HG02870 (cell line): Measurements from ENCODE around the gene QSOX1.

Experiments
- ATAC-seq: cut with Tn5 transposase; IDR thresholded peaks from one replicate; pipeline ENCODE4 v1.9.1; 2021; ENCODE audit warnings: mild to moderate bottlenecking, moderate library complexity; ENCODE audit not compliant: unreplicated experiment

The QSOX1 gene

DNA sequence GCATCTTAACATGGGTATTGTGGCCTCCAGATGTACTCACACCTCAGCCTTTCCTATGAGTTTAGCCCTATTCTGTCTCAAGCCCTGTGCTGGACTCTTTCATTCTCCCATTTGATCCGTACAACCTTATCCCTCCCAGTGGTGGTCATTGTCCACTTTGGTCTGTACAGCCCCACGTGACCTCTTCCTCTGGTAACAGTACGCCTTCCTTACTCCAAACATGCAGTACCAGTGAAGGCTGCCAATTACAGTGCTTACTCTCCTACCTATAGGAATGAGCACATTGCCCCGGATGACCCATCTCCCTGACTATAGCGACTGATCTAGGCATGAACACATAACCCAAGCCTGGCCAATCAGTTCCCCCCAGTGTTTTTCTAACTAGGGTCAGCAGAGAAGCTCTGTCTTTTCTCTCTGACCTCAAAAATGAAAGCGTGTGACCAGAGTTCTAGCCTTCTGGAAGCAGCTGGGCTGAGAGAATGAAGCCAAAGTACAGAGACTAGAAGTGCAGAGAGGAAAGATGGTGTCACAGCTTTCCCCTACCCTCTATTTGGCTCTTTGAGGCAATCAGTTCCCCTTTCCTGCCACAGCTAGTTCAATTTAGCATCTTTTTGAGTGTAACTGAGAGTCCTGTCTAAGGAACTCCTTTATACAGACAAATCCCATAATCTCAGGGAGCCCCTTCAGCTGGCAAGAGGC is 9.9 kb upstream of the QSOX1 start:
- no peak for ATAC-seq

DNA sequence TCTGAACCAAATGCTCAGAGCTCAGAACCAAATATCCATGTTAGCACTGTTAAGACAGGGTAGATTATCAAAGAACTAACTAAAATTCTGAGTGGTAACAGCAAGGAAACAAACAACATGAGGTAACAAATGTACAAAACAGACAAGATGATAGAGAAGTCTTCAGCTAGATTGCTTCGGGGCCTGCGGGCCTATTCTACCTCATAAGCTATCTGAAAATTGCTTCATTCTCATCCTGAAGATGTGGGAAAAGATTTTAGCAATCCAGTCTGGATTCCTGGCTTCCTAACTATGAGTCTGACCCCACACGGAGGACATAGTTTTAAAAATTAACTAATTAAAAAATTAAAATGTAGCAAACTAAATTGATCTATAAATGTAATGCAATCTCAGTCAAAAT is 9.2 kb upstream of the QSOX1 start:
- ATAC-seq = no peak

DNA sequence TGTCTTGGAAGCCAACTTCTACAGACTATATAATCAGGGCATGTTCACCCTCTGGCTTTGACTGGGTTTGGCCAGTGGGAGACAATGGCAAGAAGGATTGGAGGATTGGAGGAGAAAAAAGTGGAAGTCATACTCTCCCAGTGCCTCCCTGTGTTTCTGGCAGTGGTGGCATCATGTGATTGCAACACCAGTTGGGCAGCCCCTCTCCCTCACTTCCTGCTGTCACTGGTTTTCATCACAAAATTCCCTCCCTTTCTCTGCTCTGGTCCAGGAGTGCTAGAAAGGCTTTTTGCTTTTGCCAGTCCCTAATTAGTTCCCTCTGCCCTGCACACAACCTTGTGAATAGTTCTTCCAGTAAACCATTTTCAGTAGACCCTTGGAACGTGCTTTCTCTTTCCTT is 3.7 kb upstream of the QSOX1 start:
- ATAC-seq = no peak

DNA sequence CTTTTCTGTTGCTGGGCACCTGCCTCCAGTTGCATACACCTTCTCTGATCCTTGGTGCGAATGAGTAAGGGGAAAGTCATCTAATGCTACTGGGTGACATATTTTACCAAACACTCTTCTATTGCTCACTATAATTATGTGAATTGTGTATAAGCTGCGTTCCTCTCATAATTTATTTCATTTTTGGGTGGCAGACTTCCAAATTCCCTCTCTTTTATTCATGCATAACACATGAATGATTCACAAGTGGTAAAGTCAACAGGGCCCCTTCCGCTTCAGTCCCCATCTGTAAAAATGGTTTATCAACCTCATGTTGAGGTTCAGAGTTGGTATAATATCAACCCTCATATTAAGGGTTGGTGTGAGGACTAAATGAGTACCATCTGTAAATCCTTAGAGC is 3.2 kb upstream of the QSOX1 start:
- no peak for ATAC-seq

- no peak for ATAC-seq
Observed at GRCh38 chr1:180152588-180152987, 2.1 kb upstream of the QSOX1 start.

DNA sequence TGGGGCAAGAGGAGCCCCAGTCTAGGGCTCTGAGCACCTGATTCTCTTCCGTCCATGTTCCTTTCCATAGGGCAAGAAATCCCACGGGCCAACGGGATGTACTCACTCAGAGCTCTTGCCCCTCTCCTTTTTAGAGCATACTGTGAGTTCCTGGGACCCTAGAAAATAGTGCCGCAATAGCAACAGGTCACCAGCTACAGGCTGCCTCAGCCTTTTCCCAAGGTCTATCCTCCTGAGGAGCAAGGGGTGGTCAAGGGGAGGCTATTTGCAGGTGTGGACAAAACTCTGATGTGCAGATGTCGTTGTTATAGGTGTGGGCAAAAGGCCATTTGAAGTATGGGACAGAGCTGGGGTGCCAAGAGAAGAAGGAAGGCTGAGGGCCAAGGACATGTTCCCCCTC is 1.6 kb upstream of the QSOX1 start:
- no peak for ATAC-seq

GRCh38 chr1:180154003-180154324 is 705 bp upstream of the QSOX1 start:
- no peak for ATAC-seq

DNA sequence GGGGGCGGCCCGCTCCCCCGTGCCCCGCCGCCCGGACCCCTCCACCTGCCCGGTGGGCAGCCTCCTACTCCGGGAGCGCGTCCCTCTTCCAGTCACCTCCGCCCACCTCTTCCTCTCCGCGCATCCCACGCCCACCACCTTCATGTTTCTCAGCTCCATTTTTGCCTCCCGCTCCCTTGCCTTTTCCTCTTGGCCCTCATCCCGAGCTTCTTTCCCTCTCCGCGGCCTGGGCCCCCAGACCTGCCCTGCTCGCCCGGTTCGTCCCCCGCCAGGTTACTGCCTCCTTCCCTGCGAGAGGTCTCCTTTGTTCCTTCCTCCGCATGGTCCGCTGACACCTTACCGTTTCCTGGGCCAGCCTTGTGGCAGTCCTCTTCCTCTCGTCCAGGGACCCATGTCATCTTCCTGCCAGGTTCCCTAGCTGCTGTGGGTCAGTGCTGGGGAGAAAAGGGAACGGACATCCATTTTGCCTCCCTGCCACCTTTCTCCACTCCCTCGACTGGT is 563 bp downstream of the QSOX1 start:
- no peak for ATAC-seq

- ATAC-seq = no peak
Observed at GRCh38 chr1:180156201-180156600, 1.5 kb downstream of the QSOX1 start.

DNA sequence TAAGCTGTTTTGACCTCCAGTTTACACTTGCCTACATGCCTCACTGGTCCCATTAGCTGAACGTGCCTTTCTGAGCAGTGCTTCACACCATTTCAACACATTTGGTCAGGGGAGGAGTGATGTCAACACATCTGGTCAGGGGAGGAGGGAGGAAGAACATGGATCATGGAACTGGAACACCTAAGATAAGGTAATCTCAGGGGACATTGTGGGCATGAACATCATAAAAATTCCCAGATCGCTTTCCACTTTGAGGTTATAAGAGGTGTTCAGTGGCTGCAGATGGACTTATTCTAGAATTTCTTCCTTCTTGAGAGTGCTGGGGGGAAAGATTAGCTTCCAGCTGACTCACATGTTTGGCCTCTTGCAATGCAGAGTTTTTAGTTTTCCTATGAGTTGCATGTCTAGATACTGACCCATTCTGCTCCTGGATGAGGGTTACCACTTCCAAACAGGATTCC is 2.0 kb downstream of the QSOX1 start:
- no peak for ATAC-seq

DNA sequence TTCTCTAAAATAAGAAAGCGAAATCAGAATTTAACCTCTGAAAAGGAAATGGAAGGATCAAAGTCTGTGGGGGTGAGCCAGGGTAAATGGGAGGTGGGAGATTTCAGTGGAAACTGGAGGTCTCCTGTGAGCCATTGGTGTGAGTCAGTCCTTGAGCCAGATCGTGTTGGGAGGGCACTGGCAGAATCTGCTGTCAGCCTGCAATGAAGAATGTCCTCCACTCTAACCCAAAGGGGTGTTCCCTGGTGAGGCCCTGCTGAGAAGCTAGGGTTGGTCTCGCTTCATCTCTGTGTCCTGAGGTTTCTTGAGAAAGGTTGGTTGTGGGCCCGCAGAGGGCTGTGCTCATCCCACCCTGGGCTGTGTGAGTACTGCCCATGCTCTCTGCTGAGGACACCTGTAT is 2.4 kb downstream of the QSOX1 start:
- ATAC-seq = no peak

- ATAC-seq = no peak
Observed at GRCh38 chr1:180157576-180158057, 2.9 kb downstream of the QSOX1 start.

GRCh38 chr1:180158149-180159147 is 3.8 kb downstream of the QSOX1 start:
- ATAC-seq = no peak

DNA sequence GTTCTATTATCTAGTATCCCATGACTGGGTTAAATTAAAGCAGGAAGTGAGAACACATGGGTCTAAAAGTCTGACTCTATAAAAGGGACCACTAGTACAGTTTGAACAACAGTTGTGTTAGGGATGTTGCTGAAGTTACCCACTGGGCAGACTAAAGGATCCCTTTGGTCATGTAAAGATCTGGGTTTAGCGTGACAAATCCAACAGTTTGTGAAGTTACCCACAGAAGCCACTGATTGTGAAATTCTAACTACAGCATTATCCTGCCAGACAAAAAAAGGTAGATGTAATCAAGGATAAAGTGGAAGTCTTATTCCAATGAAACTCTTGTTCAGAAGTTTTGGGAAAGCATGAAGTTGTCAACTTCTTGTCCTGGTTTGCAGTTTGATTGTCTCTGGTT is 5.7 kb downstream of the QSOX1 start:
- no peak for ATAC-seq

DNA sequence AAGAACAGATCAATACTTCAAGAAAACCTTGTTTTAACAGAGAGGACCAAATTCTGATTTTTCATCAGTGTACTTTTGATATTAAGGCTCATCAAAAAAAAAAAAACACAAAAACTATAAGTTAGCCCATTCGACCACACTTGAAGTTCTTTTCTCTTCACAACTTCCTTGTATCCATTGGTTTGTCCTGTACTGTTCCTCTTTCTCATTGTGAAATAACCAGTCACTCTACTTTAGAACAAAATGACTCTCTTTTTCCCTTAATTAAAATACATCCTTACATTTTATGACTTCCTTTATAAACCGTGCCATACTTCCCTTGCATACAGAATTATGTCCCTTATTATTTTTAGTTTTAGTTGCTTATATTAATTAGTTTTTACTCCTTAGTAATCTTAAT is 8.4 kb downstream of the QSOX1 start:
- ATAC-seq = no peak

- ATAC-seq = no peak
Observed at GRCh38 chr1:180165096-180165495, 10.4 kb downstream of the QSOX1 start.

- no peak for ATAC-seq
Observed at GRCh38 chr1:180165509-180166435, 11.1 kb downstream of the QSOX1 start.

GRCh38 chr1:180166436-180166800 is 11.7 kb downstream of the QSOX1 start:
- no peak for ATAC-seq

- no peak for ATAC-seq
Observed at GRCh38 chr1:180167021-180167701, 12.5 kb downstream of the QSOX1 start.
